Measurements from ENCODE around the gene C6orf52.

GRCh38 chr6:10681795-10682194 is 12.6 kb downstream of the C6orf52 start:
- TF ChIP-seq EZH2 (IDR thresholded peaks at IDR 0.05) (no peak), CTCF (IDR thresholded peaks at IDR 0.05) (no peak), EZH2phosphoT487 (IDR thresholded peaks at IDR 0.05) (no peak)

Data from neural progenitor cell (in vitro differentiated cells).